Endothelial cell of umbilical vein (primary cell): ENCODE measurements around the gene NOL8. TPM values are rescaled to one million over a fixed set of nuclear protein-coding genes. Genes with fewer than 3 reads are reported as not detected.

Experiments used
- BruUV-seq: library from RNA; stranded (reverse); fragments of 400-500 nt; replicated peaks from 2 replicates; lab custom pipeline; 2021; lab: Mats Ljungman, UMichigan
- CTCF ChIA-PET: fragments of 300-600, 350-600 bp; sonication (Branson Sonifier 250); formaldehyde crosslinking; loops from one replicate; lab custom pipeline; 2021; ENCODE audit warnings: antibody characterized with exemption, inconsistent platforms; lab: Charles Lee
- POLR2A ChIA-PET: fragments of 300-600, 350-600 bp; sonication (Branson Sonifier 250); formaldehyde crosslinking; loops from one replicate; lab custom pipeline; 2021; ENCODE audit warnings: antibody characterized with exemption, inconsistent platforms; lab: Charles Lee
- DNase-seq: peaks from one replicate; pipeline ENCODE4 v3.0.0-alpha.2; 2011; ENCODE audit warnings: low read depth, low spot score
- FAIRE-seq: peaks from 2 replicates; lab custom pipeline; 2011; peaks lifted over from hg19 to GRCh38; lab: Jason Lieb, UNC
- H2AFZ ChIP-seq: 2 replicates; pipeline ENCODE4 v1.6.0; 2012; ENCODE audit warnings: low read depth, low read length, control low read depth, inconsistent platforms
- H3K27ac ChIP-seq: 2 replicates; pipeline ENCODE4 v1.5.1; 2011; ENCODE audit warnings: low read depth, mild to moderate bottlenecking, control low read depth, low read length, moderate library complexity; ENCODE audit not compliant: insufficient read depth
- H3K27me3 ChIP-seq, 2 experiments: 2 replicates each; pipeline versions ENCODE4 v1.6.0 to v1.6.1; 2011; ENCODE audit warnings: low read length in 2 of 2, mixed read lengths in 1 of 2; ENCODE audit not compliant: control insufficient read depth in 2 of 2, insufficient read depth in 2 of 2
- H3K36me3 ChIP-seq, 2 experiments: 2 replicates in 1 of 2; 3 replicates in 1 of 2; pipeline ENCODE4 v1.5.1; 2011; ENCODE audit warnings: low read length in 2 of 2, mild to moderate bottlenecking in 1 of 2, moderate library complexity in 1 of 2; ENCODE audit not compliant: control insufficient read depth in 2 of 2, insufficient read depth in 2 of 2; ENCODE audit errors: extremely low read depth in 1 of 2
- H3K4me1 ChIP-seq: 3 replicates; pipeline ENCODE4 v1.5.1; 2011; ENCODE audit warnings: mild to moderate bottlenecking, low read length; ENCODE audit not compliant: control insufficient read depth, insufficient read depth; ENCODE audit errors: extremely low read depth
- H3K4me2 ChIP-seq: 2 replicates; pipeline ENCODE4 v1.6.1; 2011; ENCODE audit warnings: low read length, control low read depth, mixed read lengths; ENCODE audit not compliant: insufficient read depth
- H3K4me3 ChIP-seq, 3 experiments: fragments of 200-600 bp in 1 of 3; sonication (generic), shearing (Covaris generic) in 1 of 3; replicated peaks in 1 of 3; 2 replicates each; pipeline ENCODE4 v1.5.1; 2011 to 2016; ENCODE audit warnings: control low read depth in 3 of 3, low read length in 3 of 3, mild to moderate bottlenecking in 2 of 3, inconsistent platforms in 1 of 3, low read depth in 1 of 3, moderate library complexity in 1 of 3; ENCODE audit not compliant: insufficient read depth in 1 of 3
- H3K79me2 ChIP-seq: 2 replicates; pipeline ENCODE4 v1.6.0; 2012; ENCODE audit warnings: low read length, inconsistent platforms; ENCODE audit not compliant: control insufficient read depth, insufficient read depth
- H3K9ac ChIP-seq: replicated peaks from 2 replicates; pipeline ENCODE3; 2011; ENCODE audit warnings: low read length, control low read depth; ENCODE audit not compliant: insufficient read depth; ENCODE audit errors: extremely low read depth
- H3K9me1 ChIP-seq: replicated peaks from 3 replicates; pipeline ENCODE4 v1.6.0; 2011; ENCODE audit warnings: mild to moderate bottlenecking, low read length; ENCODE audit not compliant: control insufficient read depth, insufficient read depth; ENCODE audit errors: extremely low read depth
- H3K9me3 ChIP-seq: replicated peaks from 2 replicates; pipeline ENCODE4 v1.5.1; 2012; ENCODE audit warnings: low read length, inconsistent platforms; ENCODE audit not compliant: control insufficient read depth, insufficient read depth
- H4K20me1 ChIP-seq: replicated peaks from 2 replicates; pipeline ENCODE3; 2011; ENCODE audit warnings: mild to moderate bottlenecking, low read length; ENCODE audit not compliant: control insufficient read depth, insufficient read depth; ENCODE audit errors: extremely low read depth
- EZH2 ChIP-seq: IDR thresholded peaks from 2 replicates; pipeline ENCODE4 v1.6.1; 2012; ENCODE audit warnings: borderline replicate concordance, low read depth, mild to moderate bottlenecking, moderate library complexity, low read length, inconsistent platforms; ENCODE audit not compliant: severe bottlenecking
- FOS ChIP-seq: IDR thresholded peaks from 2 replicates; pipeline ENCODE4 v1.6.1; 2011; ENCODE audit warnings: mild to moderate bottlenecking, low read length, moderate library complexity, borderline replicate concordance; ENCODE audit not compliant: insufficient read depth
- GATA2 ChIP-seq: IDR thresholded peaks from 2 replicates; pipeline ENCODE4 v1.7.0; 2011; ENCODE audit warnings: low read depth, mild to moderate bottlenecking, moderate library complexity, mixed read lengths, low read length; ENCODE audit not compliant: insufficient read length, insufficient read depth
- JUN ChIP-seq: IDR thresholded peaks from 2 replicates; pipeline ENCODE4 v1.6.1; 2011; ENCODE audit warnings: borderline replicate concordance, low read depth; ENCODE audit not compliant: insufficient read length, insufficient read depth
- MYC ChIP-seq: IDR thresholded peaks from one replicate; pipeline ENCODE4 v1.6.1; 2011; ENCODE audit warnings: mild to moderate bottlenecking, low read depth, low read length
- POLR2A ChIP-seq: IDR thresholded peaks from 2 replicates; pipeline ENCODE4 v1.6.1; 2012; ENCODE audit warnings: low read depth, mild to moderate bottlenecking, control low read depth, low read length
- POLR2AphosphoS5 ChIP-seq: IDR thresholded peaks from 2 replicates; pipeline ENCODE4 v1.6.1; 2012; ENCODE audit warnings: low read depth, mild to moderate bottlenecking, control low read depth, low read length, moderate library complexity; ENCODE audit not compliant: insufficient read depth
- dilution Hi-C: fragments of 300-500 bp; cut with MboI; formaldehyde crosslinking; loops from one replicate; pipeline ENCODE4 v1.15.0; 2019; ENCODE audit warnings: low sequenced_read_pairs; ENCODE audit not compliant: extremely low pct_ligation_motif_present
- intact Hi-C: fragments of 100-400 bp; cut with micrococcal nuclease; formaldehyde crosslinking; loops from one replicate; pipeline ENCODE4 v1.10.0; 2022
- polyA plus RNA-seq, 4 experiments: library from polyadenylated mRNA; depleted of rRNA in 3 of 4; stranded (reverse) in 3 of 4; unstranded in 1 of 4; fragments of >200 nt; gene quantifications; 2 replicates each; pipeline versions ENCODE4 v1.2.1 to v1.2.3, GENCODE V29; 2011 to 2012; ENCODE audit warnings: missing spikeins in 1 of 4
- total RNA-seq: library from RNA; stranded (reverse); gene quantifications from 2 replicates; pipeline ENCODE4 v1.2.3, GENCODE V29; 2021
- TF ChIP-seq, protein P1 (sequence below), 2 donors: IDR thresholded peaks; 1 replicate in 1 of 2; 2 replicates in 1 of 2; pipeline ENCODE4 v1.5.1; 2011; ENCODE audit warnings: low read length in 2 of 2, mild to moderate bottlenecking in 2 of 2, moderate library complexity in 2 of 2, control low read depth in 1 of 2, inconsistent platforms in 1 of 2, low read depth in 1 of 2; ENCODE audit not compliant: insufficient read depth in 1 of 2; ENCODE audit errors: extremely low read depth in 1 of 2
- TF ChIP-seq, protein P2 (sequence below): IDR thresholded peaks from 2 replicates; pipeline ENCODE4 v1.6.1; 2011; ENCODE audit not compliant: insufficient read depth, insufficient read length

The NOL8 gene
- total and polyA plus RNA-seq, 2 donors (not counting 3 experiments of a cell fraction or from before 2014, with no cell fraction given): 5.6 to 41.6 TPM

DNA sequence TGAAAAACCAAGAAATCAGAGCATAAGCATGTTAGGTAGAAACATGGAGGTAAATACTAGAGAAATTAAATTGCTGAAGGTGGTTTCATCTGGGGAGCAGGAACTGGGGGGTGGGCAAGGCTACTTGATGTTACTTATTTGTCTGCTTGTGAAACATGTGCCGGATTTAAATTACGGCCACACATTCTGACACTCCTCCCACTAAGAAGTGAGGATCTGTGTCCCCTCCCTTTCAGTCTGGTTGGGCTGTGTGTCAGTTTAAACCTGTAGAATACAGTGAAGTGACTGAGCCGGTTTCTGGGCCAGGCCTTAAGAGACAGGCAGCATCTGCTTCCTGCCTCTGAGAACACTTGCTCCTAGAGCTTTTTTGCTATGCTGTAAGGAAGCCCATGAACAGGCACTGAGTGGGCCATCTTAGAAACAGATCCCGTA is 29.3 kb downstream of the NOL8 start:
- Histone ChIP-seq H3K4me3 (no peak overlapping the region), H3K9me1 (no peaks in the 10 kb centered on the region), H4K20me1 (no peaks in the 10 kb centered on the region), H3K4me1 (peaks cover 23% of the 10 kb centered on the region), H3K79me2 (peaks cover 26% of the 10 kb centered on the region), H3K36me3 (peaks cover 6 to 13% of the 10 kb centered on the region in 2 experiments), H3K27me3 (no peaks in the 10 kb centered on the region), H3K9ac (no peak overlapping the region), H3K27ac (no peak overlapping the region), H2AFZ (no peak overlapping the region), H3K9me3 (no peaks in the 10 kb centered on the region), H3K4me2 (no peak overlapping the region)
- TF ChIP-seq POLR2A: no peak
- no peak for TF ChIP-seq MYC
- TF ChIP-seq POLR2AphosphoS5: no peak
- no peak for TF ChIP-seq FOS
- TF ChIP-seq EZH2: no peak
- TF ChIP-seq, protein P1, sequence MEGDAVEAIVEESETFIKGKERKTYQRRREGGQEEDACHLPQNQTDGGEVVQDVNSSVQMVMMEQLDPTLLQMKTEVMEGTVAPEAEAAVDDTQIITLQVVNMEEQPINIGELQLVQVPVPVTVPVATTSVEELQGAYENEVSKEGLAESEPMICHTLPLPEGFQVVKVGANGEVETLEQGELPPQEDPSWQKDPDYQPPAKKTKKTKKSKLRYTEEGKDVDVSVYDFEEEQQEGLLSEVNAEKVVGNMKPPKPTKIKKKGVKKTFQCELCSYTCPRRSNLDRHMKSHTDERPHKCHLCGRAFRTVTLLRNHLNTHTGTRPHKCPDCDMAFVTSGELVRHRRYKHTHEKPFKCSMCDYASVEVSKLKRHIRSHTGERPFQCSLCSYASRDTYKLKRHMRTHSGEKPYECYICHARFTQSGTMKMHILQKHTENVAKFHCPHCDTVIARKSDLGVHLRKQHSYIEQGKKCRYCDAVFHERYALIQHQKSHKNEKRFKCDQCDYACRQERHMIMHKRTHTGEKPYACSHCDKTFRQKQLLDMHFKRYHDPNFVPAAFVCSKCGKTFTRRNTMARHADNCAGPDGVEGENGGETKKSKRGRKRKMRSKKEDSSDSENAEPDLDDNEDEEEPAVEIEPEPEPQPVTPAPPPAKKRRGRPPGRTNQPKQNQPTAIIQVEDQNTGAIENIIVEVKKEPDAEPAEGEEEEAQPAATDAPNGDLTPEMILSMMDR (IDR thresholded peaks at IDR 0.05; ENCODE audit: extremely low read depth in 1 of 2, insufficient read depth in 1 of 2, low read depth in 1 of 2, low read length in 2 of 2): no peak
- no peak for TF ChIP-seq JUN
- TF ChIP-seq, protein P2, sequence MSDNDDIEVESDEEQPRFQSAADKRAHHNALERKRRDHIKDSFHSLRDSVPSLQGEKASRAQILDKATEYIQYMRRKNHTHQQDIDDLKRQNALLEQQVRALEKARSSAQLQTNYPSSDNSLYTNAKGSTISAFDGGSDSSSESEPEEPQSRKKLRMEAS: no peak
- TF ChIP-seq GATA2: no peak
- POLR2A ChIA-PET: no interaction called here
- CTCF ChIA-PET: no interaction called here
- intact Hi-C loops (loop anchor here (10.0 kb wide), 1 partner anchor 409 kb away; no protein-coding TSS in a partner anchor), dilution Hi-C loops (no loop called here)
- BruUV-seq: no TSS peak
- FAIRE-seq (no peak), DNase-seq (no peak)
